Stimulated activated memory B cell treated with anti-CD40 and anti-IgM and Interleukin-4, amounts not matched to agents 10 μg/mL and 1 μg/mL and 100 μg/mL, for 72 hours (primary cell): ENCODE results near the gene MALT1.

ENCODE experiments used
- ATAC-seq: fragments of 150-1000 bp; cut with Tn5 transposase; 2 replicates; pipeline ENCODE4 v1.10.0; 2021
- H3K27ac Mint-ChIP-seq: one replicate; pipeline ENCODE4 v1.8.0; 2022; ENCODE audit warnings: mild to moderate bottlenecking, mixed read lengths
- H3K27me3 Mint-ChIP-seq: one replicate; pipeline ENCODE4 v1.8.0; 2022; ENCODE audit warnings: mixed read lengths
- H3K36me3 Mint-ChIP-seq: one replicate; pipeline ENCODE4 v1.8.0; 2022; ENCODE audit warnings: mixed read lengths
- H3K4me1 Mint-ChIP-seq: one replicate; pipeline ENCODE4 v1.8.0; 2022; ENCODE audit warnings: mixed read lengths
- H3K4me3 Mint-ChIP-seq: one replicate; pipeline ENCODE4 v1.8.0; 2022; ENCODE audit warnings: mild to moderate bottlenecking, moderate library complexity, mixed read lengths
- H3K9me3 Mint-ChIP-seq: one replicate; pipeline ENCODE4 v1.8.0; 2022; ENCODE audit warnings: mixed read lengths

MALT1 gene, protein sequence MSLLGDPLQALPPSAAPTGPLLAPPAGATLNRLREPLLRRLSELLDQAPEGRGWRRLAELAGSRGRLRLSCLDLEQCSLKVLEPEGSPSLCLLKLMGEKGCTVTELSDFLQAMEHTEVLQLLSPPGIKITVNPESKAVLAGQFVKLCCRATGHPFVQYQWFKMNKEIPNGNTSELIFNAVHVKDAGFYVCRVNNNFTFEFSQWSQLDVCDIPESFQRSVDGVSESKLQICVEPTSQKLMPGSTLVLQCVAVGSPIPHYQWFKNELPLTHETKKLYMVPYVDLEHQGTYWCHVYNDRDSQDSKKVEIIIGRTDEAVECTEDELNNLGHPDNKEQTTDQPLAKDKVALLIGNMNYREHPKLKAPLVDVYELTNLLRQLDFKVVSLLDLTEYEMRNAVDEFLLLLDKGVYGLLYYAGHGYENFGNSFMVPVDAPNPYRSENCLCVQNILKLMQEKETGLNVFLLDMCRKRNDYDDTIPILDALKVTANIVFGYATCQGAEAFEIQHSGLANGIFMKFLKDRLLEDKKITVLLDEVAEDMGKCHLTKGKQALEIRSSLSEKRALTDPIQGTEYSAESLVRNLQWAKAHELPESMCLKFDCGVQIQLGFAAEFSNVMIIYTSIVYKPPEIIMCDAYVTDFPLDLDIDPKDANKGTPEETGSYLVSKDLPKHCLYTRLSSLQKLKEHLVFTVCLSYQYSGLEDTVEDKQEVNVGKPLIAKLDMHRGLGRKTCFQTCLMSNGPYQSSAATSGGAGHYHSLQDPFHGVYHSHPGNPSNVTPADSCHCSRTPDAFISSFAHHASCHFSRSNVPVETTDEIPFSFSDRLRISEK

DNA sequence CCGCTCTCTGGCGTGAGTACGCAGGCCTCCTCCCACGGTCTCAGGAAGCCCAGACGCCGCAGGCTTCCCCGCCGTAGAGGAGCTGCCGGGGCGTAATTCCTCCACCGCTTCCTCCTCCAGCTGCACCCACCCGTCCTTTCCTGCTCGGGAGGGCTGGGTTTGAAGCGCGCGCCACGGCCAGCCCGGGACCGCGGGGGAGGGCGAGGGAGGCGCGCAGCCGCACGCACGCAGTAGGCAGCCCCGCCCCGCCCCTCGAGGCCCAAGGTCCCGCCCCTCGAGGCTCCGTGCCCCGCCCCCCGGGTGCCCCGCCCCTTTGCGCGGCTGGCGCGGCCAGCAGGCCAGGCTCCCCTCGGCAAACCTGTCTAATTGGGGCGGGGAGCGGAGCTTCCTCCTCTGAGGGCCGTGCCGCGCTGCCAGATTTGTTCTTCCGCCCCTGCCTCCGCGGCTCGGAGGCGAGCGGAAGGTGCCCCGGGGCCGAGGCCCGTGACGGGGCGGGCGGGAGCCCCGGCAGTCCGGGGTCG lies at the start of gene MALT1:
MALT1 (plus strand) TSS at position 355 of the 521 bp plus-strand sequence. CDS start 179 bp downstream, outside the sequence.
- Mint-ChIP-seq H3K27me3 (no peaks in the 10 kb centered on the region), H3K27ac (peak within 1 kb of the TSS; percentile 97), H3K4me3 (peak within 1 kb of the TSS; percentile 98), H3K9me3 (no peaks in the 10 kb centered on the region), H3K36me3 (peaks cover 20% of the 10 kb centered on the region), H3K4me1 (peaks cover 69% of the 10 kb centered on the region)
- ATAC-seq: peak; percentile 95

DNA sequence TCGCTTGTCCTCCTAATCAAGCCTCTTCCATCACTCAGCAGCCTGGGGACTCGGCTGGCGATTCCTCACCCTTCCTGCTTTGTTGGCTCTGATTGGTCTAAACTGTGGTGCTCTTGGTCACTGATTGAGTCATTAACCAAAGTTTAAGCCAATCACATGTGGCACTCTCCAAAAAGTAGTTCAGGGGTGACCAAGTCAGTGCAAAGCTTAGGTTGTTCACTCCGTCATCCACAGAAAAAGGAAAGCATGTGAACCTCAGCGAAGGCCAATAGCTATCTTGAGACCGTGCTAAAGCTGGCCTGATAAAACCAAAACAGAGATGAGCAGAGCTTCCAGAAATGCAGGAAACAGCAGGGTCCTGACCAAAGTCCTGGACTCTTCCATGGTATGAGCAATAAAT lies 47.3 kb upstream of the MALT1 start:
- H3K27me3 Mint-ChIP-seq: no peaks in the 10 kb centered on the region
- H3K4me3 Mint-ChIP-seq: no peak overlapping the region
- no peaks in the 10 kb centered on the region for H3K4me1 Mint-ChIP-seq
- no peaks in the 10 kb centered on the region for H3K9me3 Mint-ChIP-seq
- no peak for ATAC-seq
- H3K36me3 Mint-ChIP-seq: no peaks in the 10 kb centered on the region
- no peak overlapping the region for H3K27ac Mint-ChIP-seq

DNA sequence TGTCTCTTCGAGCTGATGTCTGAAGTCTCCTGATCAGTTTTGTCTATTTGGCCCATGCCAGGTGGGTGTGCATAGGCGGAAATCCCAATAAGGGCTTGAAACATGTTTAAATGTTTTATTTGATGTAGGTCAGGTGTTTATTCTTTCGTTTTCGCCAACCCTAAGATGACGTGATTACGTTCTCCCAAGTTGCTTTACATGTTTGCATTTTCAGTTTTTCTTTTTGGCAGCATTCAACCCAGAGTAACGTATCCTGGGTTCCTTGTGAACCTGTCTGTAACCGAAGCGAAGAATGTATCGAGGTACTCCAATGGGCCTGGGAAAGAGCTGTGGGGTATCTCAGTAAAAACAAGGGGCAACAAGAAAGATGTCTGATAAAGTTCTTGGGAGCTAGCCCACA lies 45.4 kb upstream of the MALT1 start:
- no peak overlapping the region for H3K27ac Mint-ChIP-seq

DNA sequence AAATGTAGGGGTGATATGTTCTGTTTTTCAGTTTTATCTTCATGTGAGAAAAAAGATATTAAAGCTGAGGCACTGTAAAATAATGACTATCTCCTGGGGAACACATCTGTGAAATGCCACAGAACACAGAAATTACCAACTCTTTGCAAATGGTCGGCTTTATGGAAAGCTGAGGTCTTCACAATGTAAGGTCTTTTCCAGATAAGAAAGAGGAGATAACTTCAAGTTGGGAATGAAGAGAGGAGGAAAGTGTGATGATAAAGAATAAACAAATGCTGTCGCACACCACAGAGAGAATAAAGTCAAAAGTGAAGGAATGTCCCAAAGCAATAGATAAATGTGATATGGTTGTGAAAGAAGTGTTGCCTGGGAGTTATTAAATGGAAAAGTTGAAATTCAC lies 41.2 kb upstream of the MALT1 start:
- no peak for ATAC-seq
- Mint-ChIP-seq H3K4me1 (peaks cover 7% of the 10 kb centered on the region), H3K4me3 (no peak overlapping the region), H3K9me3 (no peaks in the 10 kb centered on the region), H3K27ac (no peak overlapping the region), H3K27me3 (no peaks in the 10 kb centered on the region), H3K36me3 (no peaks in the 10 kb centered on the region)

More for the DNA sequence above, 45.4 kb upstream of the MALT1 start:
- Mint-ChIP-seq H3K27me3 (no peaks in the 10 kb centered on the region), H3K9me3 (no peaks in the 10 kb centered on the region), H3K36me3 (no peaks in the 10 kb centered on the region), H3K4me1 (no peaks in the 10 kb centered on the region), H3K4me3 (no peak overlapping the region)
- no peak for ATAC-seq

DNA sequence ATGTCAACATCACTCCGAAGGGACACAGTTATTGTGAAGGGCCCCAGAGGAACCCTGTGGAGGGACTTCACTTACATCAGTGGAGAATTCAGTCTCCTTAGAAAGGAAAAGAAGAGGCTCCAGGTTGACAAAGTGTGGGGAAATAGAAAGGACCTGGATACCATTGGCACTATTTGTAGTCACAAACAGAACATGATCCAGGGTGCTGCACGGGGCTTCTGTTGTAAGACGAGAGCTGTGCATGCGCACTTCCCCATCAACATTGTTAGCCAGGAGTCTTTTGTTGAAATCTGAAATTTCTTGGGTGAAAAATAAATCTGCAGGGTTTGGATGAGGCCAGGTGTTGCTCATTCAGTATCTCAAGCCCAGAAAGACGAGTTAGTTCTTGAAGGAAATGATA lies 40.0 kb upstream of the MALT1 start:
- no peaks in the 10 kb centered on the region for H3K36me3 Mint-ChIP-seq
- peak overlapping the region; percentile 5 for H3K27ac Mint-ChIP-seq
- no peaks in the 10 kb centered on the region for H3K9me3 Mint-ChIP-seq
- ATAC-seq: no peak
- H3K4me3 Mint-ChIP-seq: no peak overlapping the region
- peaks cover 17% of the 10 kb centered on the region for H3K4me1 Mint-ChIP-seq
- no peaks in the 10 kb centered on the region for H3K27me3 Mint-ChIP-seq

DNA sequence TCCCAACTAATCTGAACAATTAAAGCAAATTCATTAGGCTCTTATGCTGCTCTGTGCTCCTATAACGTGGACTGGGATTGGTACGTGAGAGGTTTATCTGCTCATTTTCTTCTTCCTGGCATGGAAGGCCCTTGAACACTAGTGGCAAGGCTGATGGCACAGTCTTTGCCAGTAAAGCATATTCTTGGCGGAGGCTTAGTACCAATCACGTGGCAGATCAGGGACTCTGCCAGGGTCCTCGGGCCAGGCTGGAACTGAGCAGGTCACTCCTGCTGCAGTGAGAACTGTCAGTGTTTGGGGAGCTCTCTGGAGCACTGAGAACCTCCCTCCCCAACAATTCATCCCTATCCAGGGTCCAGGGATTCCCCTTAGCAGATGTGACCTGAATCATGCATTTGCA lies 38.7 kb upstream of the MALT1 start:
- Mint-ChIP-seq H3K4me1 (peaks cover 17% of the 10 kb centered on the region), H3K27me3 (no peaks in the 10 kb centered on the region), H3K4me3 (no peak overlapping the region), H3K9me3 (no peaks in the 10 kb centered on the region), H3K36me3 (no peaks in the 10 kb centered on the region), H3K27ac (no peak overlapping the region)
- ATAC-seq: no peak

DNA sequence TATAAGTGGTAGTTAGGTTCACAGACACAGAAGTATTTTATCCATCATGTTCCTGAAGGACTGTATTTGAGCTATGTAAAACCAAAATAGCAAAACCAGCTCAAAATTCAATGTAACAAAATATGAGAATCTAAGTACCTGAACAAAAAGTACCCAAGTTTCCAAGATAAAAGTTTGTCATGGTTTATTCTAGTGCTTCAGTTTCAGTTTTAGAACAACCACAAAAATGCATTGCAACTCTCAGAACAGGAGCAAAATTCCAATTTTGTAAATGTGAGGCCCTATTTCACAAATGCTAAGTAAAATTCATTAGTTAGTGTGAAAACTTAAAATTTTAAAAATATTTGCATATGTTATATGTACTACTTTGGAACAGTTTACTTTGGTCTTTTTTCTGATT lies 37.4 kb upstream of the MALT1 start:
- H3K9me3 Mint-ChIP-seq: no peaks in the 10 kb centered on the region
- no peak for ATAC-seq
- H3K27ac Mint-ChIP-seq: peak overlapping the region; percentile 46
- no peaks in the 10 kb centered on the region for H3K36me3 Mint-ChIP-seq
- H3K4me3 Mint-ChIP-seq: no peak overlapping the region
- H3K27me3 Mint-ChIP-seq: no peaks in the 10 kb centered on the region
- peaks cover 17% of the 10 kb centered on the region for H3K4me1 Mint-ChIP-seq

DNA sequence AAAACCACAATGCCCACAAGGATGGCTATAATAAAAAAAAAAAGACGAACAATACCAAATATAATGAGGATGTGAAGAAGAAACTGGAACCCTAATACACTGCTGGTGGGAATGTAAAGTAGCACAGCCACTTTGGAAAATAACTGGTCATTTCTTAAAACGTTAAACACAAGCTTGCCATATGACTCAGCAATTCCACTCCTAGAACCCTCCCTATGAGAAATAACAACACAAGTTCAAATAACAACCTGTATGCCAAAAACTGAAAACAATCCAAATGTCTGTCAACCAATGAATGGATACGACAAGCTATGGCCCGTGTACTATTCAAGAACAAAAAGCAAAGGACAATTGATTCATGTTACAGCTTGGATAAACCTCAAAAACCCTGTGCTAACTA lies 35.4 kb upstream of the MALT1 start:
- Mint-ChIP-seq H3K27ac (peak overlapping the region; percentile 37), H3K27me3 (no peaks in the 10 kb centered on the region), H3K9me3 (no peaks in the 10 kb centered on the region), H3K36me3 (no peaks in the 10 kb centered on the region), H3K4me3 (no peak overlapping the region), H3K4me1 (peaks cover 17% of the 10 kb centered on the region)
- ATAC-seq: no peak

DNA sequence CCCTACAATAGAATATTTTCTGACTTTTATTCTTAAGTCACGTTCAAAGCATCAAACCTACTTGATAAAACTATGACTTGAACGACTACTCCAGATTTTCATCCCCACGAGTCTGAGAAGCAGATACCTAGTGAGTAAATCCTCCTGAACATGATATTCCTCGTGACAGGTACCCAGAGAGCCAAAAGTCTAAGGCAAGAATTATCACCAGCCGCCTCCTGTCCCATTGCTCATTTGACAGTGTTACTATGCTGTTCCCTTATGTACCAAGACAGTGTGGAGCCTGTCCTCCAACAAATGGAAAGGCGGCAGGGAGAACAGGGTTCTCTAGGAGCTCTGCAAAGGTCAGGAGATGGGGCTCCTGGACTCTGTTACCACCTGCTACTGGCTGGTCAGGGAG lies 34.1 kb upstream of the MALT1 start:
- H3K9me3 Mint-ChIP-seq: no peaks in the 10 kb centered on the region
- no peak overlapping the region for H3K27ac Mint-ChIP-seq
- no peaks in the 10 kb centered on the region for H3K36me3 Mint-ChIP-seq
- peaks cover 17% of the 10 kb centered on the region for H3K4me1 Mint-ChIP-seq
- H3K4me3 Mint-ChIP-seq: no peak overlapping the region
- ATAC-seq: no peak
- H3K27me3 Mint-ChIP-seq: no peaks in the 10 kb centered on the region

DNA sequence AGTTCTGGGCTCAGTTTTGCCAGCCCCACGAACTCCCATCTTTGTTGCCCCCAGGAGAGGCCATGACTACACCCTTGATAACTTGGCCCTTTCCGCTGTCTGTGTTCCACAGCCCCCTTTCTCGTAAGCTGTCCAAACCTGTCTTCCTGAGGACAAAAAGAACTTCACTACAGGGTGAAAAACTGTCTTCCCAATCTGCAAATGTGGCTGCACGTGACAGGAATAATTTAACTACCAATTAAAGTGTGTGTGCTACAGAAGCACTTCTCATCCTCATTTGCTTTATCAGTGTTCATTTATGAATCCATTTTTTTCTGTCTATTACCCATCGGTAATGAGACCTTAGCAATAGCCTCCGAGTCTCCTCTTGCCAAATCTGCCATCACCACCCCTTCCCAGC lies 33.3 kb upstream of the MALT1 start:
- ATAC-seq: no peak
- Mint-ChIP-seq H3K4me3 (no peak overlapping the region), H3K9me3 (no peaks in the 10 kb centered on the region), H3K4me1 (peaks cover 17% of the 10 kb centered on the region), H3K27me3 (no peaks in the 10 kb centered on the region), H3K27ac (peak overlapping the region; percentile 65), H3K36me3 (no peaks in the 10 kb centered on the region)

DNA sequence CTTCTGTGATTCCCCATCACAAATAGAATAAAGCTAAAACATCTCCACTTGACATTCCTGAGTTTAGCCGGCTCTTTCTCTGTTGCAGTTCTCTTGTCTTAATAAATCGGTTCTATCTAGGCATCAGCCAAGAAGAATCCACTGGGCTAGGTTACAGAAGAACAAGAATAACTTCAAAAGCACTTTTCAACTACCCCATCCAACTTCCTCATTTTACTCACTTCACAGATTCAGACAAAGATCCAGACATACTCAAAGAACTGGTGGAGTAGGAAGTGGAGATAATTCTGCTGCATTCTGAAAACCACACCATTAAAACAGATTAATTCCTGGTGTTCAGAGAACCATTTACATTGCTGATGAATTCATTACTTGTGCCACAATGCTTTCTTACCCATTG lies 32.8 kb upstream of the MALT1 start:
- Mint-ChIP-seq H3K4me1 (peaks cover 17% of the 10 kb centered on the region), H3K4me3 (peak overlapping the region; percentile 19), H3K36me3 (no peaks in the 10 kb centered on the region)

DNA sequence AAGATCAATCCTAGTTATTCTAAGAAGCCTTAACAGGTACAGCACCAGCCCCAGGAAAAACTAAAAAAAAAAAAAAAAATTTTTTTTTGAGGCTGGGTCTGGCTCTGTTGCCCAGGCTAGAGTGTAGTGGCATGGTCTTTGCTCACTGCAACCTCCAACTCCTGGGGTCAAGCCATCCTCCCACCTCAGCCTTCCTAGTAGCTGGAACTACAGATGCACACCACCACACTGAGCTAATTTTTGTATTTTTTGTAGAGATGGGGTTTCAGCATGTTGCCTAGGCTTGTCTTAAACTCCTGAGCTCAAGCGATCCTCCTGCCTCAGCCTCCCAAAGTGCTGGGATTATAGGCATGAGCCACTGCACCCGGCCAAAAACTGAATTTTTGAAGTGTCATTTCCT lies 32.0 kb upstream of the MALT1 start:
- H3K27ac Mint-ChIP-seq: no peak overlapping the region
- no peaks in the 10 kb centered on the region for H3K9me3 Mint-ChIP-seq
- H3K4me3 Mint-ChIP-seq: no peak overlapping the region
- peaks cover 15% of the 10 kb centered on the region for H3K4me1 Mint-ChIP-seq
- no peaks in the 10 kb centered on the region for H3K27me3 Mint-ChIP-seq
- no peak for ATAC-seq
- no peaks in the 10 kb centered on the region for H3K36me3 Mint-ChIP-seq

More for the DNA sequence above, 32.8 kb upstream of the MALT1 start:
- Mint-ChIP-seq H3K9me3 (no peaks in the 10 kb centered on the region), H3K27me3 (no peaks in the 10 kb centered on the region), H3K27ac (peak overlapping the region; percentile 65)
- peak; percentile 86 for ATAC-seq

DNA sequence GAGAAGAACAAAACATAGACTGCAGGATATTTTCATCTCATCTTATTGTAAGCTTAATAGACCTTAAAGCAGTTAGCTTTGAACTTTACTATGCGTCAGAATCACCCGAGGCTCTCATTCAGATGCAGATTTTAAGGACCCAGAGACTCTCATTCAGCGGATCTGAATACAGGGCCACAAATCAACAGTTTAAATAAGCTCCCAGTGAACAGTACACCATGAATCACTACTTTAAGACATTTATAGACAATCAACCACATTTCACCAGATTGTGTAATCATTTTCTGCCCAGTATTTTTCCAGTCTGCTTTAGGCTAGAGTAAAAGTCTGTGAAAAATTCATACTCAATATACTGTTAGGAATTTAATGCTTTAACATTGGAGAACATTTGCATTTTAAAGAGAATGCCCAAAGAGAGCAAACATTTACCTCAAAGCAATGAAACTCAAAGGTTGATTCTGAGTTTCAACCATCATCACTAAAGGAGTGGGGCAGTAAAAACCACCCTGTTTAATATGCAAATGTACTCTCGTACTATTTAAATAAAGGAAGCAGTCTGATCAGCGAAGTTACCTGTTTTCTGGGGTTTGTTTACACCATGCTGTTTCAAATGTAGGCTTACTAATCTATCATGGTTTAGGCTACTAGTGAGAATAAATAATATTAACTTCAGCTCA lies 31.4 kb upstream of the MALT1 start:
- H3K4me1 Mint-ChIP-seq: peaks cover 11% of the 10 kb centered on the region
- H3K9me3 Mint-ChIP-seq: no peaks in the 10 kb centered on the region
- ATAC-seq: peak; percentile 61
- H3K4me3 Mint-ChIP-seq: no peak overlapping the region
- H3K27me3 Mint-ChIP-seq: no peaks in the 10 kb centered on the region
- no peaks in the 10 kb centered on the region for H3K36me3 Mint-ChIP-seq
- H3K27ac Mint-ChIP-seq: no peak overlapping the region

DNA sequence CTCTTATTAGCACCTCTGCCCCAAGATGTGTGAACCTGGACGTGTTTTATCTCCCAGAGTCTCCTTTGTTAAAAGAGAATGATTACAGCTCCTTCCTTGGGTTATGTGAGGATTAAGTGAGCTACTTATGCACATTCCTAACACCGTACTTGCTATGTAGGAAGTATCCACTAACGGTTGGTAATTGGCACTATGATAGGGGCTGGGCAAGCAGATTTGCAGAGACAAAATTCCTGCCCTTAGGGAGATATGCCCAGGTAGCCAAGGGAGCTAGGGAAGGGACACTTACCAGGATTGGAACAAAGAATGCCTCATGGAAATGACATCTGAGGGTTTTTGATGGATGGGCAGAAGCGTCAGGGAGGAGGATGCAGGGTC lies 30.8 kb upstream of the MALT1 start:
- H3K4me3 Mint-ChIP-seq: no peak overlapping the region
- H3K27ac Mint-ChIP-seq: no peak overlapping the region
- H3K9me3 Mint-ChIP-seq: no peaks in the 10 kb centered on the region
- H3K4me1 Mint-ChIP-seq: peaks cover 9% of the 10 kb centered on the region
- H3K36me3 Mint-ChIP-seq: no peaks in the 10 kb centered on the region
- ATAC-seq: no peak
- H3K27me3 Mint-ChIP-seq: no peaks in the 10 kb centered on the region

DNA sequence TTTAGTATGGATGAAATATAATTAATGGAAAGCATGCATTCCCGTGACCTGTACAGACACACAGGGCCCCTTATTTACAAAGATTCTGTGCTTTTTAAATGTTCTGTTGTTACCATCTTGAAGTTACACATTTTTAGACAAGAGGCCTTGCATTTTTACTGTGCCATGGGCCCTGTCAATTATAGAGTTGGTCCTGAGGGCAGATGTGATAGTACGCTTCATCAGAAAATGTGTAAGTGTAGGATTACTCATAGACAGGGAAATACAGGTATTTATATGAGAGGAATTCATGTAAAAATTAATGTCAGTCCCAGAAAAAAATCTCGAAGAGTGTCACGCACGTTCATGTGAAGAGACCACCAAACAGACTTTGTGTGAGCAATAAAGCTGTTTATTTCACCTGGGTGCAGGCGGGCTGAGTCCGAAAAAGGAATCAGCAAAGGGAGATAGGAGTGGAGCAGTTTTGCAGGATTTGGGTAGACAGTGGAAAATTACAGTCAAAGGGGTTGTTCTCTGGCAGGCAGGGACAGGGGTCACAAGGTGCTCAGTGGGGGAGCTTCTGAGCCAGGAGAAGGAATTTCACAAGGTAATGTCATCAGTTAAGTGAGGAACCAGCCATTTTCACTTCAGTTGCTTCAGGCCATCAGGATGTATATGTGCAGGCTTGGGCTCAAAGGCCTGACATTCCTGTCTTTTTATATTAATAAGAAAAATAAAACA lies 30.2 kb upstream of the MALT1 start:
- no peak overlapping the region for H3K27ac Mint-ChIP-seq
- H3K36me3 Mint-ChIP-seq: no peaks in the 10 kb centered on the region
- peaks cover 2% of the 10 kb centered on the region for H3K4me1 Mint-ChIP-seq

More for the DNA sequence above, 30.2 kb upstream of the MALT1 start:
- H3K9me3 Mint-ChIP-seq: no peaks in the 10 kb centered on the region
- H3K27me3 Mint-ChIP-seq: no peaks in the 10 kb centered on the region
- no peak for ATAC-seq
- no peak overlapping the region for H3K4me3 Mint-ChIP-seq
